ENCODE data around the gene TGFBI.

Gene TGFBI

GRCh38 chr5:136028782-136029742, at the start of gene TGFBI:
TSS of gene TGFBI (plus strand) at chr5:136028988. CDS start at chr5:136029056, 68 bp downstream.
- no peak within 1 kb of the TSS for H3K4me3 ChIP-seq
- in situ Hi-C loops (cut with MboI; ENCODE audit: low sequenced_read_pairs): no loop called here
- no peaks in the 10 kb centered on the region for H3K36me3 ChIP-seq (replicated peaks)
- no peaks in the 10 kb centered on the region for H3K4me1 ChIP-seq
- DNase-seq (ENCODE audit: low spot score in 2 of 2): no peak
- no peaks in the 10 kb centered on the region for H3K9me3 ChIP-seq
- no peaks in the 10 kb centered on the region for H3K27me3 ChIP-seq (ENCODE audit: low read depth)

GRCh38 chr5:135978993-135979392, 49.8 kb upstream of the TGFBI start:
- Histone ChIP-seq H3K9me3 (no peaks in the 10 kb centered on the region), H3K4me1 (no peaks in the 10 kb centered on the region), H3K27me3 (ENCODE audit: low read depth) (peaks cover 11% of the 10 kb centered on the region), H3K4me3 (no peak overlapping the region), H3K36me3 (replicated peaks) (no peaks in the 10 kb centered on the region)
- DNase-seq (ENCODE audit: low spot score in 2 of 2): no peak
- in situ Hi-C loops (cut with MboI; ENCODE audit: low sequenced_read_pairs): no loop called here

GRCh38 chr5:135979510-135979909, 49.3 kb upstream of the TGFBI start:
- no peaks in the 10 kb centered on the region for H3K4me1 ChIP-seq
- H3K27me3 ChIP-seq (ENCODE audit: low read depth): peaks cover 11% of the 10 kb centered on the region
- in situ Hi-C loops (cut with MboI; ENCODE audit: low sequenced_read_pairs): no loop called here
- no peaks in the 10 kb centered on the region for H3K36me3 ChIP-seq (replicated peaks)
- no peak for DNase-seq (ENCODE audit: low spot score in 2 of 2)
- H3K9me3 ChIP-seq: no peaks in the 10 kb centered on the region
- no peak overlapping the region for H3K4me3 ChIP-seq

GRCh38 chr5:135980620-135981019, 48.2 kb upstream of the TGFBI start:
- DNase-seq (ENCODE audit: low spot score in 2 of 2): no peak
- Histone ChIP-seq H3K4me1 (no peaks in the 10 kb centered on the region), H3K27me3 (ENCODE audit: low read depth) (peaks cover 9% of the 10 kb centered on the region), H3K9me3 (no peaks in the 10 kb centered on the region), H3K4me3 (no peak overlapping the region), H3K36me3 (replicated peaks) (no peaks in the 10 kb centered on the region)
- in situ Hi-C loops (cut with MboI; ENCODE audit: low sequenced_read_pairs): no loop called here

GRCh38 chr5:135985951-135986350, 42.8 kb upstream of the TGFBI start:
- Histone ChIP-seq H3K9me3 (no peaks in the 10 kb centered on the region), H3K4me3 (no peak overlapping the region), H3K27me3 (ENCODE audit: low read depth) (0 out of 2 replicates have a peak, but pooled peaks cover 2% of the 10 kb centered on the region), H3K36me3 (replicated peaks) (no peaks in the 10 kb centered on the region), H3K4me1 (no peaks in the 10 kb centered on the region)
- in situ Hi-C loops (cut with MboI; ENCODE audit: low sequenced_read_pairs): no loop called here
- DNase-seq (ENCODE audit: low spot score in 2 of 2): no peak

GRCh38 chr5:135986401-135986800, 42.4 kb upstream of the TGFBI start:
- Histone ChIP-seq H3K4me1 (no peaks in the 10 kb centered on the region), H3K4me3 (no peak overlapping the region), H3K27me3 (ENCODE audit: low read depth) (0 out of 2 replicates have a peak, but pooled peaks cover 2% of the 10 kb centered on the region), H3K36me3 (replicated peaks) (no peaks in the 10 kb centered on the region), H3K9me3 (no peaks in the 10 kb centered on the region)
- DNase-seq (ENCODE audit: low spot score in 2 of 2): no peak
- in situ Hi-C loops (cut with MboI; ENCODE audit: low sequenced_read_pairs): no loop called here

- DNase-seq (ENCODE audit: low spot score in 2 of 2): no peak
- H3K36me3 ChIP-seq (replicated peaks): no peaks in the 10 kb centered on the region
These were observed 41.8 kb upstream of the TGFBI start for GRCh38 chr5:135986891-135987401.

GRCh38 chr5:135988546-135988945, 40.2 kb upstream of the TGFBI start:
- H3K36me3 ChIP-seq (replicated peaks): no peaks in the 10 kb centered on the region
- H3K9me3 ChIP-seq: no peaks in the 10 kb centered on the region
- in situ Hi-C loops (cut with MboI; ENCODE audit: low sequenced_read_pairs): no loop called here
- H3K4me1 ChIP-seq: no peaks in the 10 kb centered on the region
- 0 out of 2 replicates have a peak, but pooled peaks cover 2% of the 10 kb centered on the region for H3K27me3 ChIP-seq (ENCODE audit: low read depth)
- no peak overlapping the region for H3K4me3 ChIP-seq
- DNase-seq (ENCODE audit: low spot score in 2 of 2): no peak

More at GRCh38 chr5:135986891-135987401, 41.8 kb upstream of the TGFBI start:
- in situ Hi-C loops (cut with MboI; ENCODE audit: low sequenced_read_pairs): no loop called here
- H3K4me1 ChIP-seq: no peaks in the 10 kb centered on the region
- no peaks in the 10 kb centered on the region for H3K9me3 ChIP-seq
- 0 out of 2 replicates have a peak, but pooled peaks cover 2% of the 10 kb centered on the region for H3K27me3 ChIP-seq (ENCODE audit: low read depth)
- H3K4me3 ChIP-seq: no peak overlapping the region

- in situ Hi-C loops (cut with MboI; ENCODE audit: low sequenced_read_pairs): no loop called here
- Histone ChIP-seq H3K4me1 (no peaks in the 10 kb centered on the region), H3K4me3 (no peak overlapping the region), H3K36me3 (replicated peaks) (no peaks in the 10 kb centered on the region), H3K27me3 (ENCODE audit: low read depth) (0 out of 2 replicates have a peak, but pooled peaks cover 2% of the 10 kb centered on the region), H3K9me3 (no peaks in the 10 kb centered on the region)
- DNase-seq (ENCODE audit: low spot score in 2 of 2): no peak
These were observed 39.1 kb upstream of the TGFBI start for GRCh38 chr5:135989686-135990085.

- Histone ChIP-seq H3K27me3 (ENCODE audit: low read depth) (0 out of 2 replicates have a peak, but pooled peaks cover 2% of the 10 kb centered on the region), H3K4me3 (no peak overlapping the region), H3K9me3 (no peaks in the 10 kb centered on the region), H3K4me1 (no peaks in the 10 kb centered on the region), H3K36me3 (replicated peaks) (no peaks in the 10 kb centered on the region)
- in situ Hi-C loops (cut with MboI; ENCODE audit: low sequenced_read_pairs): no loop called here
- DNase-seq (ENCODE audit: low spot score in 2 of 2): no peak
These were observed 38.1 kb upstream of the TGFBI start for GRCh38 chr5:135990528-135991255.

- no peaks in the 10 kb centered on the region for H3K4me1 ChIP-seq
- H3K9me3 ChIP-seq: no peaks in the 10 kb centered on the region
- in situ Hi-C loops (cut with MboI; ENCODE audit: low sequenced_read_pairs): no loop called here
- H3K36me3 ChIP-seq (replicated peaks): no peaks in the 10 kb centered on the region
- H3K27me3 ChIP-seq (ENCODE audit: low read depth): 0 out of 2 replicates have a peak, but pooled peaks cover 2% of the 10 kb centered on the region
- DNase-seq (ENCODE audit: low spot score in 2 of 2): no peak
- H3K4me3 ChIP-seq: no peak overlapping the region
These were observed 37.4 kb upstream of the TGFBI start for GRCh38 chr5:135991429-135991828.

GRCh38 chr5:135993335-135993879, 35.4 kb upstream of the TGFBI start:
- DNase-seq (ENCODE audit: low spot score in 2 of 2): no peak
- no peaks in the 10 kb centered on the region for H3K9me3 ChIP-seq
- H3K36me3 ChIP-seq (replicated peaks): no peaks in the 10 kb centered on the region
- no peaks in the 10 kb centered on the region for H3K27me3 ChIP-seq (ENCODE audit: low read depth)
- H3K4me3 ChIP-seq: no peak overlapping the region
- in situ Hi-C loops (cut with MboI; ENCODE audit: low sequenced_read_pairs): no loop called here
- H3K4me1 ChIP-seq: no peaks in the 10 kb centered on the region

- in situ Hi-C loops (cut with MboI; ENCODE audit: low sequenced_read_pairs): no loop called here
- Histone ChIP-seq H3K9me3 (no peaks in the 10 kb centered on the region), H3K4me3 (no peak overlapping the region), H3K4me1 (no peaks in the 10 kb centered on the region), H3K27me3 (ENCODE audit: low read depth) (no peaks in the 10 kb centered on the region), H3K36me3 (replicated peaks) (no peaks in the 10 kb centered on the region)
- no peak for DNase-seq (ENCODE audit: low spot score in 2 of 2)
These were observed 34.7 kb upstream of the TGFBI start for GRCh38 chr5:135993880-135994636.
